Gastroesophageal sphincter (tissue), 4 donors: Measurements from ENCODE around the gene IGIP. TPM values are rescaled to one million over a fixed set of nuclear protein-coding genes. Genes with fewer than 3 reads are reported as not detected.

Source experiments
- ATAC-seq: fragments of 150-250 bp; one replicate; pipeline ENCODE4 v1.9.1; 2016; ENCODE audit warnings: mild to moderate bottlenecking, moderate library complexity
- H3K27ac ChIP-seq, 4 donors: fragments of 200-600 bp; sonication (generic) in 3 of 4; 1 replicate in 3 of 4; 2 replicates in 1 of 4; pipeline ENCODE4 v1.5.1; 2016 to 2019
- H3K27me3 ChIP-seq: fragments of 200-600 bp; sonication (generic); one replicate; pipeline ENCODE4 v1.5.1; 2019
- H3K36me3 ChIP-seq, 2 donors: fragments of 200-600 bp; sonication (generic); one replicate each; pipeline ENCODE4 v1.5.1; 2019; ENCODE audit warnings: control low read depth in 1 of 2
- H3K4me1 ChIP-seq, 3 donors: fragments of 200-600 bp; sonication (generic); 1 replicate in 2 of 3; 2 replicates in 1 of 3; pipeline ENCODE4 v1.5.1; 2016 to 2019; ENCODE audit warnings: control low read depth in 2 of 3
- H3K4me3 ChIP-seq, 2 donors: fragments of 200-600 bp; sonication (generic); one replicate each; pipeline ENCODE4 v1.5.1; 2019; ENCODE audit warnings: mild to moderate bottlenecking in 1 of 2, moderate library complexity in 1 of 2
- H3K9me3 ChIP-seq, 3 donors: fragments of 200-600 bp; sonication (generic); one replicate each; pipeline ENCODE4 v1.5.1; 2017 to 2019; ENCODE audit warnings: control low read depth in 2 of 3
- CTCF ChIP-seq, 4 experiments: fragments of 200-600 bp in 2 of 4; fragments of 450-650 bp in 2 of 4; sonication (generic) in 1 of 4; IDR thresholded peaks; one replicate each; pipeline ENCODE4 v1.5.1; 2017 to 2019; ENCODE audit warnings: antibody characterized with exemption in 4 of 4, mild to moderate bottlenecking in 2 of 4, moderate library complexity in 2 of 4
- EP300 ChIP-seq: sonication (generic); formaldehyde crosslinking; IDR thresholded peaks from one replicate; pipeline ENCODE4 v1.6.1; 2017; ENCODE audit warnings: antibody characterized with exemption, mild to moderate bottlenecking
- POLR2A ChIP-seq, 2 donors: fragments of 450-650 bp; IDR thresholded peaks; one replicate each; pipeline ENCODE4 v1.6.1; 2017; ENCODE audit warnings: antibody characterized with exemption in 2 of 2, mild to moderate bottlenecking in 2 of 2, moderate library complexity in 1 of 2
- POLR2AphosphoS5 ChIP-seq: sonication (generic); formaldehyde crosslinking; IDR thresholded peaks from one replicate; pipeline ENCODE4 v1.6.1; 2017; ENCODE audit warnings: antibody characterized with exemption
- WGBS, 2 donors: methylation state at CpG; one replicate each; pipeline ENCODE4 v1.1.5; 2018; ENCODE audit warnings: low coverage in 1 of 2; 5-methylcytosine and 5-hydroxymethylcytosine counted together
- total RNA-seq, 4 donors: library from RNA; depleted of rRNA; stranded (reverse); fragments of >200 nt; gene quantifications; one replicate each; pipeline ENCODE4 v1.1.0, GENCODE V29; 2016

The IGIP gene
- total RNA-seq, result 10 to 100 TPM; 26.0 to 36.6 (median 28.7) TPM

- H3K36me3 ChIP-seq, result no peaks in the 10 kb centered on the region
- H3K4me3 ChIP-seq, result no peak within 1 kb of the TSS
- no peaks in the 10 kb centered on the region for H3K27me3 ChIP-seq
- WGBS, 2 donors, result 92 to 96% methylated on average over 4 of the region's 4 CpGs
- TF ChIP-seq POLR2A (IDR thresholded peaks at IDR 0.05), result no peak
- no peak for TF ChIP-seq EP300
- no peak for TF ChIP-seq POLR2AphosphoS5
- TF ChIP-seq CTCF (IDR thresholded peaks at IDR 0.05), result no peak
- H3K4me1 ChIP-seq, result peaks cover 3 to 44% (median 5%) of the 10 kb centered on the region in 3 donors
- no peak within 1 kb of the TSS for H3K27ac ChIP-seq
- H3K9me3 ChIP-seq, result no peaks in the 10 kb centered on the region
- ATAC-seq, result no peak
Observed at GRCh38 chr5:140125637-140126036, at the start of gene IGIP. Gene IGIP (plus strand): TSS chr5:140125937. CDS start chr5:140128477, 2,540 bp downstream.

- Histone ChIP-seq H3K4me3 (no peak overlapping the region), H3K27me3 (no peaks in the 10 kb centered on the region), H3K9me3 (no peaks in the 10 kb centered on the region), H3K36me3 (no peaks in the 10 kb centered on the region), H3K4me1 (peaks cover 0 to 3% (median 0%) of the 10 kb centered on the region in 3 donors), H3K27ac (no peak overlapping the region)
- TF ChIP-seq EP300, result no peak
- no peak for ATAC-seq
- 80 to 82% methylated on average over 1 of the region's 1 CpG for WGBS, 2 donors
Observed at GRCh38 chr5:140076142-140076541, 49.6 kb upstream of the IGIP start.

GRCh38 chr5:140076788-140077187 lies 48.9 kb upstream of the IGIP start:
- Histone ChIP-seq H3K4me3 (no peak overlapping the region), H3K4me1 (peaks cover 0 to 3% (median 0%) of the 10 kb centered on the region in 3 donors), H3K27me3 (no peaks in the 10 kb centered on the region), H3K9me3 (no peaks in the 10 kb centered on the region), H3K27ac (no peak overlapping the region), H3K36me3 (no peaks in the 10 kb centered on the region)
- WGBS, 2 donors, result 60 to 76% methylated on average over 1 to 2 of the region's 2 CpGs
- TF ChIP-seq POLR2A (IDR thresholded peaks at IDR 0.05) (no peak), CTCF (IDR thresholded peaks at IDR 0.05) (no peak), POLR2AphosphoS5 (no peak), EP300 (no peak)
- ATAC-seq, result no peak

GRCh38 chr5:140083120-140083519 lies 42.6 kb upstream of the IGIP start:
- Histone ChIP-seq H3K36me3 (no peaks in the 10 kb centered on the region), H3K27ac (no peak overlapping the region), H3K27me3 (no peaks in the 10 kb centered on the region), H3K9me3 (no peaks in the 10 kb centered on the region), H3K4me3 (no peak overlapping the region), H3K4me1 (peaks cover 0 to 13% (median 0%) of the 10 kb centered on the region in 3 donors)
- WGBS, 2 donors, result 88% methylated on average over 1 of the region's 1 CpG; no CpG with 5 or more reads in 1 of the 2 donors
- TF ChIP-seq CTCF (IDR thresholded peaks at IDR 0.05), result no peak
- no peak for TF ChIP-seq POLR2AphosphoS5
- no peak for TF ChIP-seq EP300
- TF ChIP-seq POLR2A (IDR thresholded peaks at IDR 0.05), result no peak
- no peak for ATAC-seq

- Histone ChIP-seq H3K27me3 (no peaks in the 10 kb centered on the region), H3K9me3 (no peaks in the 10 kb centered on the region), H3K4me3 (no peak overlapping the region), H3K27ac (no peak overlapping the region), H3K36me3 (no peaks in the 10 kb centered on the region), H3K4me1 (peaks cover 0 to 13% (median 0%) of the 10 kb centered on the region in 3 donors)
- TF ChIP-seq POLR2AphosphoS5 (no peak), POLR2A (IDR thresholded peaks at IDR 0.05) (no peak), CTCF (IDR thresholded peaks at IDR 0.05) (no peak), EP300 (no peak)
- WGBS, 2 donors, result 100% methylated on average over 1 of the region's 1 CpG
- ATAC-seq, result no peak
Observed at GRCh38 chr5:140083650-140084049, 42.1 kb upstream of the IGIP start.
